ENCODE results near the gene USH2A. TPM values are rescaled to one million over a fixed set of nuclear protein-coding genes. Genes with fewer than 3 reads are reported as not detected.

Gene USH2A
- total RNA-seq, 1 experiment from 2014 or later: not detected

DNA sequence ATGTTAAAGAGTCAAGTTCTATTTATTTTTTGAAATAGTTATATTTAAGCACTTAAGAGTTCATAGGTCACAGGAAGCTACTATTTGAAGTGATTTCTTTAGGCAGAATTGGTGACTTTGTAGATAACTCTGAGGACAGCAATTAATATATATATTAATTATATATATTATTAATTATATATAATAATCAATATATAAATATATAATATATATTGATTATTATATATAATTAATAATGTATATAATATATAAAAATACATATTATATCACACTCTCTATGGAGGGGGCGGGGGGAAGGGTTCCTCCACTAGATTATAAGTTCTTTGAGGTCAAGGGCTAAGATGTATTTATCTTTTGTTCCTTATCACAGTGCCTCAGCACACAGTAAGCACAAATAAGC is 547.5 kb downstream of the USH2A start:
- no peaks in the 10 kb centered on the region for H3K9me2 ChIP-seq (ENCODE audit: insufficient read depth)
- H3K79me2 ChIP-seq (ENCODE audit: insufficient read depth, low read length): no peaks in the 10 kb centered on the region
- H4K20me1 ChIP-seq (ENCODE audit: insufficient read depth): no peaks in the 10 kb centered on the region
- H3K4me3 ChIP-seq (replicated peaks in 1 of 2; ENCODE audit: low read depth in 1 of 2, low read length in 2 of 2): no peak overlapping the region
- intact Hi-C loops (cut with micrococcal nuclease): no loop called here
- H2AFZ ChIP-seq (ENCODE audit: low read depth, low read length, poor library complexity, severe bottlenecking): no peak overlapping the region
- no peak for TF ChIP-seq YY1 (IDR thresholded peaks at IDR 0.05; ENCODE audit: extremely low read depth, insufficient replicate concordance, low read depth, low read length)
- no peak for TF ChIP-seq SIN3A (IDR thresholded peaks at IDR 0.05; ENCODE audit: low read depth)
- TF ChIP-seq, protein P1, sequence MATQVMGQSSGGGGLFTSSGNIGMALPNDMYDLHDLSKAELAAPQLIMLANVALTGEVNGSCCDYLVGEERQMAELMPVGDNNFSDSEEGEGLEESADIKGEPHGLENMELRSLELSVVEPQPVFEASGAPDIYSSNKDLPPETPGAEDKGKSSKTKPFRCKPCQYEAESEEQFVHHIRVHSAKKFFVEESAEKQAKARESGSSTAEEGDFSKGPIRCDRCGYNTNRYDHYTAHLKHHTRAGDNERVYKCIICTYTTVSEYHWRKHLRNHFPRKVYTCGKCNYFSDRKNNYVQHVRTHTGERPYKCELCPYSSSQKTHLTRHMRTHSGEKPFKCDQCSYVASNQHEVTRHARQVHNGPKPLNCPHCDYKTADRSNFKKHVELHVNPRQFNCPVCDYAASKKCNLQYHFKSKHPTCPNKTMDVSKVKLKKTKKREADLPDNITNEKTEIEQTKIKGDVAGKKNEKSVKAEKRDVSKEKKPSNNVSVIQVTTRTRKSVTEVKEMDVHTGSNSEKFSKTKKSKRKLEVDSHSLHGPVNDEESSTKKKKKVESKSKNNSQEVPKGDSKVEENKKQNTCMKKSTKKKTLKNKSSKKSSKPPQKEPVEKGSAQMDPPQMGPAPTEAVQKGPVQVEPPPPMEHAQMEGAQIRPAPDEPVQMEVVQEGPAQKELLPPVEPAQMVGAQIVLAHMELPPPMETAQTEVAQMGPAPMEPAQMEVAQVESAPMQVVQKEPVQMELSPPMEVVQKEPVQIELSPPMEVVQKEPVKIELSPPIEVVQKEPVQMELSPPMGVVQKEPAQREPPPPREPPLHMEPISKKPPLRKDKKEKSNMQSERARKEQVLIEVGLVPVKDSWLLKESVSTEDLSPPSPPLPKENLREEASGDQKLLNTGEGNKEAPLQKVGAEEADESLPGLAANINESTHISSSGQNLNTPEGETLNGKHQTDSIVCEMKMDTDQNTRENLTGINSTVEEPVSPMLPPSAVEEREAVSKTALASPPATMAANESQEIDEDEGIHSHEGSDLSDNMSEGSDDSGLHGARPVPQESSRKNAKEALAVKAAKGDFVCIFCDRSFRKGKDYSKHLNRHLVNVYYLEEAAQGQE (IDR thresholded peaks at IDR 0.05; ENCODE audit: low read depth): no peak
- no peak for TF ChIP-seq ZBTB33 (IDR thresholded peaks at IDR 0.05; ENCODE audit: extremely low read depth, insufficient replicate concordance, low read length)
- no peak for TF ChIP-seq JUND (IDR thresholded peaks at IDR 0.05)
- no peak for TF ChIP-seq CTCF (IDR thresholded peaks at IDR 0.05 in 2 of 3, conservative IDR thresholded peaks at IDR 0.05 in 1 of 3; ENCODE audit: borderline replicate concordance in 1 of 3, insufficient read depth in 1 of 3, low read depth in 2 of 3, low read length in 2 of 3)
- no peak overlapping the region for H3K4me2 ChIP-seq (ENCODE audit: low read length)
- ChIA-PET CTCF (no interaction called here), POLR2A (no interaction called here), RAD21 (ENCODE audit: low non-redundant PET in 1 of 2, low total read pairs in 2 of 2, uncharacterized antibody in 2 of 2, unreplicated experiment in 2 of 2) (no interaction called here)
- H3K27me3 ChIP-seq (ENCODE audit: insufficient read depth, low read length): no peaks in the 10 kb centered on the region
- BruUV-seq (replicated peaks): no TSS peak
- no peak overlapping the region for H3K27ac ChIP-seq (ENCODE audit: low read depth, low read length)
- H3K9me3 ChIP-seq (ENCODE audit: control insufficient read depth in 1 of 2, insufficient read depth in 1 of 2, low read depth in 1 of 2, low read length in 2 of 2): no peaks in the 10 kb centered on the region
- no peaks in the 10 kb centered on the region for H3K36me3 ChIP-seq (ENCODE audit: control insufficient read depth in 1 of 2, insufficient read depth in 2 of 2, low read length in 2 of 2)
- ATAC-seq (no peak), DNase-seq (ENCODE audit: low read depth, low spot score) (no peak)
- H3K4me1 ChIP-seq (ENCODE audit: control insufficient read depth in 1 of 2, insufficient read depth in 2 of 2, low read length in 2 of 2): no peaks in the 10 kb centered on the region
- H3K9ac ChIP-seq (ENCODE audit: low read length): no peak overlapping the region

Measured in HCT116 (cell line).